ENCODE results near the gene PAWR. TPM values are rescaled to one million over a fixed set of nuclear protein-coding genes. Genes with fewer than 3 reads are reported as not detected.
A peak's percentile ranks its signal among the peaks of the same experiment; 100 is the strongest.

PAWR gene
- total RNA-seq, 1 experiment from 2014 or later = 106 TPM

- no peak for DNase-seq (ENCODE audit: low read depth, low spot score)
- peak; percentile 19 for ATAC-seq
- H3K4me1 ChIP-seq (ENCODE audit: control insufficient read depth in 1 of 2, insufficient read depth in 2 of 2, low read length in 2 of 2) = peaks cover 27 to 49% of the 10 kb centered on the region in 2 experiments
- POLR2A ChIA-PET = interaction anchor here (2.1 kb wide), 1 partner anchor 18 kb away, joined by 6 read pairs; no protein-coding TSS in a partner anchor
- H3K4me2 ChIP-seq (ENCODE audit: low read length) = peak overlapping the region; percentile 95
- peak overlapping the region; percentile 96 for H3K27ac ChIP-seq (ENCODE audit: low read depth, low read length)
- peaks cover 55% of the 10 kb centered on the region for H3K79me2 ChIP-seq (ENCODE audit: insufficient read depth, low read length)
- peak overlapping the region; percentile 80 for H3K9ac ChIP-seq (ENCODE audit: low read length)
- no TSS peak for BruUV-seq (replicated peaks)
- TF ChIP-seq EGR1 (IDR thresholded peaks at IDR 0.05; ENCODE audit: low read depth) (0 out of 2 replicates have a peak, but pooled peaks have one; percentile 6), POLR2A (IDR thresholded peaks at IDR 0.05; ENCODE audit: borderline replicate concordance, extremely low read depth, insufficient read depth, insufficient read length) (no peak), ZFX (IDR thresholded peaks at IDR 0.05) (peak; percentile 52; the same call in 1 of the 2 replicates), MAX (IDR thresholded peaks at IDR 0.05) (peak; percentile 88)
- peaks cover 10% of the 10 kb centered on the region; the same call in 1 of the 2 replicates for H4K20me1 ChIP-seq (ENCODE audit: insufficient read depth)
- no peaks in the 10 kb centered on the region for H3K9me3 ChIP-seq (ENCODE audit: control insufficient read depth in 1 of 2, insufficient read depth in 1 of 2, low read depth in 1 of 2, low read length in 2 of 2)
- no peaks in the 10 kb centered on the region for H3K36me3 ChIP-seq (ENCODE audit: control insufficient read depth in 1 of 2, insufficient read depth in 2 of 2, low read length in 2 of 2)
- H3K27me3 ChIP-seq (ENCODE audit: insufficient read depth, low read length) = no peaks in the 10 kb centered on the region
- intact Hi-C loops (cut with micrococcal nuclease) = loop anchor here (5.0 kb wide), 1 partner anchor 132 kb away; no protein-coding TSS in a partner anchor
- RAD21 ChIA-PET (ENCODE audit: low non-redundant PET in 1 of 2, low total read pairs in 2 of 2, uncharacterized antibody in 2 of 2, unreplicated experiment in 2 of 2) = no interaction called here
- no peak overlapping the region for H2AFZ ChIP-seq (ENCODE audit: low read depth, low read length, poor library complexity, severe bottlenecking)
- H3K4me3 ChIP-seq (replicated peaks in 1 of 2; ENCODE audit: low read depth in 1 of 2, low read length in 2 of 2) = peak overlapping the region; percentile 65 to 78
- no peaks in the 10 kb centered on the region for H3K9me2 ChIP-seq (ENCODE audit: insufficient read depth)
- CTCF ChIA-PET = no interaction called here
These were observed 1.2 kb downstream of the PAWR start for GRCh38 chr12:79689477-79690141.

GRCh38 chr12:79689061-79689476, 1.7 kb downstream of the PAWR start:
- ChIA-PET POLR2A (no interaction called here), RAD21 (ENCODE audit: low non-redundant PET in 1 of 2, low total read pairs in 2 of 2, uncharacterized antibody in 2 of 2, unreplicated experiment in 2 of 2) (no interaction called here), CTCF (no interaction called here)
- TF ChIP-seq ATF3 (IDR thresholded peaks at IDR 0.05) (no peak), EGR1 (IDR thresholded peaks at IDR 0.05; ENCODE audit: low read depth) (no peak), CEBPB (IDR thresholded peaks at IDR 0.05; ENCODE audit: low read depth) (no peak), REST (IDR thresholded peaks at IDR 0.05; ENCODE audit: low read depth) (no peak), EZH2phosphoT487 (IDR thresholded peaks at IDR 0.05; ENCODE audit: borderline replicate concordance) (no peak), RAD21 (IDR thresholded peaks at IDR 0.05; ENCODE audit: low read depth) (no peak)
- Histone ChIP-seq H4K20me1 (ENCODE audit: insufficient read depth) (peaks cover 10% of the 10 kb centered on the region; the same call in 1 of the 2 replicates), H3K4me3 (replicated peaks in 1 of 2; ENCODE audit: low read depth in 1 of 2, low read length in 2 of 2) (peak overlapping the region; percentile 65 to 78), H3K27ac (ENCODE audit: low read depth, low read length) (peak overlapping the region; percentile 96), H3K79me2 (ENCODE audit: insufficient read depth, low read length) (peaks cover 60% of the 10 kb centered on the region), H2AFZ (ENCODE audit: low read depth, low read length, poor library complexity, severe bottlenecking) (no peak overlapping the region), H3K4me1 (ENCODE audit: control insufficient read depth in 1 of 2, insufficient read depth in 2 of 2, low read length in 2 of 2) (peaks cover 29 to 50% of the 10 kb centered on the region in 2 experiments), H3K9ac (ENCODE audit: low read length) (peak overlapping the region; percentile 80), H3K27me3 (ENCODE audit: insufficient read depth, low read length) (no peaks in the 10 kb centered on the region), H3K36me3 (ENCODE audit: control insufficient read depth in 1 of 2, insufficient read depth in 2 of 2, low read length in 2 of 2) (no peaks in the 10 kb centered on the region), H3K4me2 (ENCODE audit: low read length) (peak overlapping the region; percentile 95), H3K9me2 (ENCODE audit: insufficient read depth) (no peaks in the 10 kb centered on the region), H3K9me3 (ENCODE audit: control insufficient read depth in 1 of 2, insufficient read depth in 1 of 2, low read depth in 1 of 2, low read length in 2 of 2) (no peaks in the 10 kb centered on the region)
- ATAC-seq (no peak), DNase-seq (ENCODE audit: low read depth, low spot score) (no peak)
- intact Hi-C loops (cut with micrococcal nuclease) = no loop called here
- no TSS peak for BruUV-seq (replicated peaks)
